Limb (tissue), 2 donors: Measurements from ENCODE around the gene EFCAB8.
"Not testable (repeated sequence)": the region's sequence is repeated elsewhere in the genome, so short reads cannot be mapped to it uniquely, and the experiment has no call there.

Source experiments
- DNase-seq, 2 donors: peaks; one replicate each; pipeline ENCODE4 v3.0.0-alpha.2; 2016; ENCODE audit errors: extremely low spot score in 2 of 2

Gene EFCAB8

GRCh38 chr20:32842688-32843524, 15.8 kb upstream of the EFCAB8 start:
- no peak for DNase-seq

GRCh38 chr20:32845786-32846185, 12.9 kb upstream of the EFCAB8 start:
- no peak for DNase-seq

DNA sequence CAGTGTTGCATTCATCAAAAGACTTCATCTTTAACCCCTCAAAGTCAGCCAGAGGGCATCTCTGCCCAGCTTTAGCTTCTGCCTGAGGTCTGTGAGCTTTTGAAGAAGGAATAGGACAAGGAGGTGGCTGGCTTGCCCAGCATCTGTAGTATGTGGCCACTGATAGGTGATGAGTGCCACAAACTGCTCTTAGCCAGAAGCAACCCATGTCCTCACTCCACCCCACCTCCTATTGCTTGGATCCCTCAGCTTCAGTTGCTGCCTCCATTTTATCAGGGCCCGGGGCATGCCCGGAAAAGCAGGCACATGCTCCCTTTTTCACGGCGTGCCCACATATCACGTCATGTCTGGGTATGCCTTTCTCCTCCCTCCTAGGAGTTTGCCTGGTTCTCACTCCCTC, 11.9 kb upstream of the EFCAB8 start:
- no peak for DNase-seq

DNA sequence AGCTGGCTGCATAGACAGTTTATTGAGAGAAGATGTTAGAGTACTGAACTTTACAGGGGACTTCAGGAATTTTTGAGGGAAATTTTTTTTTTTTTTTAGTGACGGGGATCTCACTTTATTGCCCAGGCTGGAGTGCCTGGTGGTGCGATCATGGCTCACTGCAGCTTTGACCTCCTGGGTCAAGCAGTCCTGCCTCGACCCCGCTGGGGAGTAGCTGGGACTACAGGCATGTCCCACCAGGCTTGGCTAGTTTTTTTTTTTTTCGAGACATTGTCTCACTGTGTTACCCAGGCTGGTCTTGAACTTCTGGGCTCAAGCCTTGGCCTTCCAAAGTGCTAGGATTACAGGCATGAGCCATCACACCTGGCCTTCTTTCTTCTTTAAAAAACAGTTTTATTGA, 10.8 kb upstream of the EFCAB8 start:
- no peak for DNase-seq

- no peak for DNase-seq
These were observed 9.9 kb upstream of the EFCAB8 start for GRCh38 chr20:32848846-32849245.

DNA sequence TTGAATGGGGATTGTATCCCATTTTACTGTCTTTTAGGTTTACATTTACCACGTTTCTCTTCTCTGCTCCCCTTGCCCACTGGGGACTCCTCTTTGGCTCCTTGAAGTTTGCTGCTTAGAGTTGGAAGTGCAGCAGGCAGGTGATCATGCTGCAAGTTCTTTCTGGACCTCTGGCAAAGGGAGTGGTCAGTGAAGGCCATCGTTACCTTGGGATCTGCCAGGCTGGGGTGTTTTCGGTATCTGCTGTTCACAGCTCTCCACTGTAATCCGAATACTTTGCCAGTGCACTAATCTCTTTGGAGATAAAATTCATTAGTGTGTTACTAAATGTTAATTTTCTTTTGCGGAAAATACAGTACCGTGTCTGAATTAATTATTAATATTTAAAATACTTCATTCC, 9.1 kb upstream of the EFCAB8 start:
- DNase-seq, result no peak

DNA sequence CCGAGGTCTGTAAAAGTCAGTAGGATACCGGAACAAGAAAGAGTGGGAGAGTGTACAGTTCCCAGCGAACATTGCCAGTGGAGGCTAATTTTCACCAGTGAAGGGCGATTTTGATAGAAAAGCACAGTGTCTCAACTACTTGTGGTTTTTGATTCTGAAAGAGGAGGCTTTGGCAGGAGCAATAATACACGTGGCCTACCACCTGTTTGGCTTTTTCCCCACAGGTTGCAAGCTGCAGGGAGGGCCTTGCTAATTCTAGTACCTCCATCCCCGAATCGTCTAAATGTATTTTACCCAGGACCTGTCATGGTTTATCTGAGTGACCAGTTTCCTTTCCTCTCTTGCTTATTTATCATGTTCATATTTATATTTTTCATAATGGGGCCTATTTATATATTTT, 3.3 kb upstream of the EFCAB8 start:
- DNase-seq, result no peak

GRCh38 chr20:32858189-32858588, 534 bp upstream of the EFCAB8 start:
- DNase-seq, result no peak

GRCh38 chr20:32861446-32861845, 2.7 kb downstream of the EFCAB8 start:
- no peak for DNase-seq

DNA sequence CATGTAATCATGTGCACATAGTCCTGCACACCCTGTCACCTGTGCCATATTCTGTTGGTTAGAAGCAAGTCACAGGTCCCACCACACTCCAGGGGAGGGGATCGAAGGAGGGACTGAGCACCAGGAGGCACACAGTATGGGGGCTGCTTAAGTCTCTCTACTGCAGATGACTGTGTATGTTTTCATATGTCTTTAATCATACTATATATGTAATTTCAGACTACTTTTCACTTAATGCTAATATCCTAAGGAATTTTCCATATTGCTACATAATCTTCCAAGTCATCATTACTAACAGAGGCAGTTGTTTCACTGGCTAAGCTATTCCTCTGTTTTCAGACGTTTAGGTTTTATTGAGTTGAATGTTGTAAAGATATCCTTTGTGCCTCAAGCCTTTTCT, 10.8 kb downstream of the EFCAB8 start:
- no peak for DNase-seq

DNA sequence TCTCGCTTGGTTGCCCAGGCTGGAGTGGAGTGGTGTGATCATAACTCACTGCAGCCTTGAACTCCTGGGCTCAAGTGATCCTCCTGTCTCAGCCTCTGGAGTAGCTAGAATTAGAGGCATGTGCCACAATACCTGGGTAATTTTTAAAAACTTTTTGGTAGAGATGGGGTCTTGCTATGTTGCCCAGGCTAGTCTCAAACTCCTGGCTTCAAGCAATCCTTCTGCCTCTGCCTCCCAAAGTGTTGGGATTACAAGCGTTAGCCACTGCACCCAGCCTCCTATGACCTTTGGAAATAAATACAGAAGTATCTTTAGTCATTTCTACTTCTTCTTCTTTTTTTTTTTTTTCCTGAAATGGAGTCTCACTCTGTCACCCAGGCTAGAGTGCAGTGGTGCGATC, 11.8 kb downstream of the EFCAB8 start:
- not testable (repeated sequence) for DNase-seq

- no peak for DNase-seq
These were observed 12.3 kb downstream of the EFCAB8 start for GRCh38 chr20:32870985-32871384.

- DNase-seq, result no peak
These were observed 13.0 kb downstream of the EFCAB8 start for GRCh38 chr20:32871627-32872160.

DNA sequence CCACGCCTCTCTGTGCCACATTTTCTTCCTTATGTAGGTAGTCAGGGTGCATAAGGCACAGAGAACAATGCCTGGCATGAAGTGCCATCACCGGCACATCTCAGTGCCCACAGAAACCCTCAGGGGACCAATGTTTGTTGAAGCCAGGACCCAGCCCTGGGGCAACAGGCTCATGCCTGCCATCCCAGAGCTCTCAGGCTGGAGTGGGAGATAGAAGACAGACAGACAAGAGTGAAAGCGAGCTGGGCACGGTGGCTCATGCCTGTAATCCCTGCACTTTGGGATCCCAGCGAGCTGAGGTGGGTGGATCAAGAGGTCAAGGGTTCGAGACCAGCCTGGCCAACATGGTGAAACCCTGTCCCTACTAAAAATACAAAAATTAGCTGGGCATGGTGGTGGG, 13.5 kb downstream of the EFCAB8 start:
- no peak for DNase-seq

- DNase-seq, result no peak
These were observed 16.9 kb downstream of the EFCAB8 start for GRCh38 chr20:32875673-32876072.

DNA sequence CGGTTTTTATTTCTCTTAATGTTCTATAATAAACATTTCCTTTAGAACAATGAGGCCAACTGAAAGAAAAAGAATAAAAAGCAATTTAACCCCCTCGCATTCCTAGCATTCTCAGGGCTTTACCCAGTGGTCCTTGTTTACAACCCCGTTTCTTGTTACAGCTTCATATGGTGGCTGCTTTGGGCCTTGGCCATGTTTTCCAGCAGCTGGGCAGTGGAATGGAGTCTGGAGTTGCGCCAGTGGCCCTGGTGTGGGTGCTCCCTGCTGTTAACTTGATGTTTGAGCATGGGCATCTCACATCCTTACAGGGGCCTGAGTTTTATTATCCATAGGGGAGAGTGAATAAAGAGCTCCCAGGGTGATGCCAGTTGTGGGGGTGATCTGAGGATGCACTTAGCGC, 18.8 kb downstream of the EFCAB8 start:
- peak; percentile 38 to 59 for DNase-seq

DNA sequence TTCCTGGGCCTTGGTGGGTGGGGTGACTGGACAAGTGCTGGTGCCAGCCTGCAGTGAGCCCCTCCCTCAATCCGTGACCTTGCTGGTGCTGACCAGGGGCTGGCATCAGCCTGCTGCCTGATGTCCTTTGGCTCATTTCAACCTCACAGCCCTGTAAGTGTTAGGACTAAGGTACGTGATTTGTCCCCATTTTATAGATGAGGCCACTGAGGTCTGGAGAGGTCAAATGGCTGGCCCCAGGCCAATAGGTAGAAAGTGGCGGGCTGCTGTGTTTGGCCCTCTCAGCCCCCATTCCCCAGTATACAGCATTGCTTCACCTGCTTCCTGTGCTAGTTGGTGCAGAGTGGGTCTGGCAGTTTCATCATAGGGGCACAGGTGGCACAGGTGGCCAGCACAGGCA, 20.1 kb downstream of the EFCAB8 start:
- DNase-seq, result no peak

- DNase-seq, result no peak
These were observed 20.8 kb downstream of the EFCAB8 start for GRCh38 chr20:32879538-32879937.

- DNase-seq, result no peak
These were observed 21.9 kb downstream of the EFCAB8 start for GRCh38 chr20:32880635-32881034.

- no peak for DNase-seq
These were observed 24.4 kb downstream of the EFCAB8 start for GRCh38 chr20:32883081-32883480.

DNA sequence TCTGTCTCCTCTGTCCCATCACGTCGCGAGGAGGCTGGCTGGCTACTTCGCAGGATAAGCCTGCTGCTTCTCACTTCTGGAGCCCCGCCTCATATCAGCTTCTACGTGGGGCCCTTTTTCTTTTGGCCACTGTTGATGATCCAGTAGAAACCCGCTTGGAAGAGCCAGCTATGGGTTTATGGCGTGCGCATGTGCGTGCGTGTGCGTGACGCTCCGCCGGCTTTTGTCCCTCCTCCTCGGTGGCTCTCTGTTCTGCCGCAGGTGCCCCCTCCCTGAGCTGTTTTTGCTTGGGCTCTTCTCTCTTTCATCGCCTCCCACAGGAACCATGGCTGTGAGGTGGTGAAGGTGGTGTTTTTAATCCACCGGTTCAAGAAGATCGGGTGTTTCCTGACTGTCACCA, 26.5 kb downstream of the EFCAB8 start:
- DNase-seq, result no peak

DNA sequence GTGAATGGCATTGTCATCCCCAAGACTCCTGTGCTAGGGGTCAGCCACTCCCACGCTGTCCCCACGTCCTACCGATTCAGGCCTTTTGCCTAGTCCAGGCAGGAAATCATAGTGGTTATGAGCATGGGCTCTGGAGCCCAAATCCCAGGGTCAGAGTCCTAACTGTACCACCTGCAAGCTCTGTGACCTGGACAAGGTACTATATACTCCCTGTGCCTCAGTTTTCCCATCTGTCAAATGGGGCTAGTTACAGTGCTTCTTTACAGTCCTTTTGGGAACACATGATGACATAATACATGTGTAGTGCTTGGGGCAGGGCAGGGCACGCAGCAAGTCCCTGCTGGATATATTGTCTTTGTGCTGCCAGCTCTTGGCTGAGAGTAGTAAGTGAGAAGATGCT, 27.2 kb downstream of the EFCAB8 start:
- DNase-seq, result no peak

DNA sequence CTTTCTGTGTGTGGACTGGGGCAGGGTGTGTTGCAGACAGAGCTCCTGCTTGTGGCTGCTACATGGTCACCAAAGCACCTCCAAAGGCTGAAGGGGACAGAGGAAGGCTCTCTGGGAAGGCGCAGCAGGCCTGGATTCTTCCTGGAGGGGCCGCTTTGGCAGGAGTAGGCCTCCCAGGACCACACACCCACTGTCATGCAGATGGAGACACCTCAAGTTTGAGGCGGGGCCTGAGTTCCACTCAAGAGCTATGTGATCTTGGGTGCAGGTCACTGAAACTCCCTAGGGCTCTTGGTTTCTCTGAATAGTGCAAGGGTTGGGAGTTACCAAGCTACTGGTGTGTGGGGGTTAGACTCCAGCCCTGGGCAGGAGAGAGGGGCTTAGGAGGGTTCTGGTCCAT, 27.9 kb downstream of the EFCAB8 start:
- DNase-seq, result no peak
